Testis (tissue), 3 donors: ENCODE measurements around the gene EXD3. TPM values are rescaled to one million over a fixed set of nuclear protein-coding genes. Genes with fewer than 3 reads are reported as not detected.
"Not testable (repeated sequence)": the region's sequence is repeated elsewhere in the genome, so short reads cannot be mapped to it uniquely, and the experiment has no call there.

ENCODE experiments used
- DNase-seq: peaks from one replicate; pipeline ENCODE4 v3.0.0-alpha.2; 2019
- H3K27ac ChIP-seq, 2 donors: fragments of 200-600 bp; sonication (generic); one replicate each; pipeline ENCODE4 v1.5.1; 2019
- H3K27me3 ChIP-seq: fragments of 200-600 bp; sonication (generic); one replicate; pipeline ENCODE4 v1.5.1; 2019
- H3K36me3 ChIP-seq: fragments of 200-600 bp; sonication (generic); one replicate; pipeline ENCODE4 v1.5.1; 2017; ENCODE audit warnings: low read depth; ENCODE audit errors: missing control alignments
- H3K4me1 ChIP-seq: fragments of 200-600 bp; sonication (generic); one replicate; pipeline ENCODE4 v1.5.1; 2019
- H3K4me3 ChIP-seq, 2 donors: fragments of 200-600 bp; sonication (generic); one replicate each; pipeline ENCODE4 v1.5.1; 2017 to 2019
- H3K9me3 ChIP-seq: fragments of 200-600 bp; sonication (generic); one replicate; pipeline ENCODE4 v1.5.1; 2017
- POLR2A ChIP-seq: fragments of 450-650 bp; IDR thresholded peaks from one replicate; pipeline ENCODE4 v1.6.1; 2017; ENCODE audit warnings: antibody characterized with exemption, mild to moderate bottlenecking, moderate library complexity
- WGBS, 2 donors: methylation state at CpG; one replicate each; pipeline ENCODE4 v1.1.5; 2018; 5-methylcytosine and 5-hydroxymethylcytosine counted together
- intact Hi-C: fragments of 100-400 bp; cut with DNase I; formaldehyde crosslinking; loops from one replicate; pipeline ENCODE4 v1.15.1; 2023; ENCODE audit warnings: low total_unique reads
- polyA plus RNA-seq: library from polyadenylated mRNA; stranded (reverse); fragments of 350-450 nt; fragmentation: Illumina TruSeq; extraction: RNeasy Lipid Tissue Mini Kit (QIAGEN cat#74804); gene quantifications from one replicate; pipeline ENCODE4 v1.2.3, GENCODE V29; 2014; ENCODE audit warnings: low read depth, low replicate concordance; ENCODE audit not compliant: insufficient read depth
- total RNA-seq, 2 donors: library from RNA; depleted of rRNA; stranded (reverse); fragments of >200 nt; gene quantifications; one replicate each; pipeline ENCODE4 v1.2.3, GENCODE V29; 2016
- TF ChIP-seq, protein P1 (sequence below), 3 experiments: fragments of 450-650 bp in 2 of 3; fragments of 200-600 bp in 1 of 3; sonication (generic) in 1 of 3; IDR thresholded peaks; one replicate each; pipeline ENCODE4 v1.5.1; 2016 to 2019; ENCODE audit warnings: antibody characterized with exemption in 3 of 3, mild to moderate bottlenecking in 2 of 3, moderate library complexity in 1 of 3

Gene EXD3
- total and polyA plus RNA-seq, 3 donors from 2014 or later, result 8.9 to 24.5 (median 15.5) TPM

DNA sequence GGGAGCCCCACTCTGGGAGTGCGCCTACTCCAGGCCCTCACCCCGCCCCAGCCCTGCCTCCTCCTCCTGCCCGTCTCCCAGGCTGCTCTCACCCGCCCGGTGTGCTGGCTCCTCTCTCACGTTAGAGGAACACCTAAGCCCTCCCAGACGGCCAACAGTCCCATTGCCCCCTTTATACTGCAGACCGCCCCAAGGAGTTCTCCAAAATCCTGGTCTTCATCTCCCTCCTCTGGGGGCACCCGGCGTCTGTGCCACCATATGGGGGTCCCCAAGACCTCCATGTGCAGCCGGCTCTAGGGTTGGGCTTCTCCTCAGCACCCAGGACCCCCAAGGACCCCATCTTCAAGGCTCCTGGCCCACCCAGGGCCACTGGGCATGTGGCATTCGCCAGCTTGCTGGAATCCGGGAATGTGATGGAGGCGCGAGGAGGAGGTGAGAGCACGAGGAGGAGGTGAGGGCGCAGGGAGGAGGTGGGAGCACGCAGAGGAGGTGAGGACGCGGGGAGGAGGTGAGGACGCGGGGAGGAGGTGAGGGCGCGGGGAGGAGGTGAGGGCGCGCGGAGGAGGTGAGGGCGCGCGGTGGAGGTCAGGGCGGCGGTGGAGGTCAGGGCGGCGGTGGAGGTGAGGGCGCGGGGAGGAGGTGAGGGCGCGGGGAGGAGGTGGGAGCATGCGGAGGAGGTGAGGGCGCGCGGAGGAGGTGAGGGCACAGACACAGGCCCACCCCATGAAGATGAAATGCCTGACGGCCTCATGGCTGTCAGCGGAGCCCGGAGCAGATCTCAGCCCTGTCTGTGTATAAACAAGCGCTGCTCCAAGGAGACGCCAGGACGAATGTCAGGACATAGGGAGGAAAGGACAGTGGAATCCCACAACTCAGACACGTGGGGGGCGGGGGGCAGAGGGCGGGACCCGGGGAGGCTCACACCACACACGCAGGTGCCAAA lies 41.2 kb downstream of the EXD3 start:
- no peak overlapping the region for H3K4me3 ChIP-seq
- H3K27me3 ChIP-seq, result no peaks in the 10 kb centered on the region
- TF ChIP-seq, protein P1, sequence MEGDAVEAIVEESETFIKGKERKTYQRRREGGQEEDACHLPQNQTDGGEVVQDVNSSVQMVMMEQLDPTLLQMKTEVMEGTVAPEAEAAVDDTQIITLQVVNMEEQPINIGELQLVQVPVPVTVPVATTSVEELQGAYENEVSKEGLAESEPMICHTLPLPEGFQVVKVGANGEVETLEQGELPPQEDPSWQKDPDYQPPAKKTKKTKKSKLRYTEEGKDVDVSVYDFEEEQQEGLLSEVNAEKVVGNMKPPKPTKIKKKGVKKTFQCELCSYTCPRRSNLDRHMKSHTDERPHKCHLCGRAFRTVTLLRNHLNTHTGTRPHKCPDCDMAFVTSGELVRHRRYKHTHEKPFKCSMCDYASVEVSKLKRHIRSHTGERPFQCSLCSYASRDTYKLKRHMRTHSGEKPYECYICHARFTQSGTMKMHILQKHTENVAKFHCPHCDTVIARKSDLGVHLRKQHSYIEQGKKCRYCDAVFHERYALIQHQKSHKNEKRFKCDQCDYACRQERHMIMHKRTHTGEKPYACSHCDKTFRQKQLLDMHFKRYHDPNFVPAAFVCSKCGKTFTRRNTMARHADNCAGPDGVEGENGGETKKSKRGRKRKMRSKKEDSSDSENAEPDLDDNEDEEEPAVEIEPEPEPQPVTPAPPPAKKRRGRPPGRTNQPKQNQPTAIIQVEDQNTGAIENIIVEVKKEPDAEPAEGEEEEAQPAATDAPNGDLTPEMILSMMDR (IDR thresholded peaks at IDR 0.05), result no peak
- TF ChIP-seq POLR2A, result no peak
- no peak for DNase-seq
- H3K9me3 ChIP-seq, result no peaks in the 10 kb centered on the region
- 89 to 91% methylated on average over 46 to 53 of the region's 53 CpGs for WGBS, 2 donors
- H3K4me1 ChIP-seq, result no peaks in the 10 kb centered on the region
- H3K27ac ChIP-seq, result no peak overlapping the region
- intact Hi-C loops, result no loop called here
- H3K36me3 ChIP-seq, result no peaks in the 10 kb centered on the region

DNA sequence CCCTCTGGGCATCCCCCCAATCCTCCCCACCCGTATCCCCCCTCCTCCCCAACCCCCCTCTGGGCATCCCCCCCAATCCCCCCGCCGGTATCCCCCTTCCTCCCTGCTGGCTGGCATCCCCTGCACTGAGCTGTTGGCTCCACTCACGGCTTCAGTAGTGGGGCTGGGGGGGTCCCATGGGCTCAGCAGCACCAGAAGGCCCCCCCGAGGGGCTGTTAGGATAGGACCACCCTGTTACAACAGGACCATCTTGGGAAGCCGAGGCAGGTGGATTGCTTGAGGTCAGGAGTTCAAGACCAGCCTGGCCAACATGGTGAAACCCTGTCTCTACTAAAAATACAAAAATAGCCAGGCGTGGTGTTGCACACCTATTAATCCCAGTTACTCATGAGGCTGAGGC lies 42.4 kb downstream of the EXD3 start:
- no peak overlapping the region for H3K27ac ChIP-seq
- intact Hi-C loops, result no loop called here
- DNase-seq, result no peak

DNA sequence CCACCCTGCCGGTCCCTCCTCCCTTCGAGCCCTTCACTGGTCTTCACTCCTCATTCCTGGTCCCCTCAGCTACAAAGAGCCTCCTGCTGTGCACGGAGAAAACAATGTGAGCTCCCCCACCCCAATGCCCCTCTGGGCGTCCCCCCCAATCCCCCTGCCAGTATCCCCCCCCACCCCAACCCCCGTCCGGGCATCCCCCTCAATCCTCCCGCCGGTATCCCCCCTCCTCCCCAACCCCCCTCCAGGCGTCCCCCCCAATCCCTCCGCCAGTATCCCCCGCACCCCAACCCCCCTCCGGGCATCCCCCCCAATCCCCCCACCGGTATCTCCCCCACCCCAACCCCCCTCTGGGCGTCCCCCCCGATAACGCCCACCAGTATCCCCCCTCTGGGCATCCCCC lies 42.8 kb downstream of the EXD3 start:
- no peaks in the 10 kb centered on the region for H3K4me1 ChIP-seq
- no peaks in the 10 kb centered on the region for H3K36me3 ChIP-seq
- H3K4me3 ChIP-seq, result no peak overlapping the region
- TF ChIP-seq, protein P1 (IDR thresholded peaks at IDR 0.05), result no peak
- TF ChIP-seq POLR2A, result no peak
- intact Hi-C loops, result no loop called here
- H3K27ac ChIP-seq, result no peak overlapping the region
- DNase-seq, result no peak
- H3K27me3 ChIP-seq, result no peaks in the 10 kb centered on the region
- 83 to 89% methylated on average over 8 to 12 of the region's 16 CpGs for WGBS, 2 donors
- H3K9me3 ChIP-seq, result no peaks in the 10 kb centered on the region

More for the DNA sequence above, 42.4 kb downstream of the EXD3 start:
- 97 to 100% methylated on average over 2 to 4 of the region's 7 CpGs for WGBS, 2 donors
- Histone ChIP-seq H3K36me3 (no peaks in the 10 kb centered on the region), H3K27me3 (no peaks in the 10 kb centered on the region), H3K9me3 (no peaks in the 10 kb centered on the region), H3K4me1 (no peaks in the 10 kb centered on the region), H3K4me3 (no peak overlapping the region)
- TF ChIP-seq, protein P1 (IDR thresholded peaks at IDR 0.05), result no peak
- TF ChIP-seq POLR2A, result no peak

DNA sequence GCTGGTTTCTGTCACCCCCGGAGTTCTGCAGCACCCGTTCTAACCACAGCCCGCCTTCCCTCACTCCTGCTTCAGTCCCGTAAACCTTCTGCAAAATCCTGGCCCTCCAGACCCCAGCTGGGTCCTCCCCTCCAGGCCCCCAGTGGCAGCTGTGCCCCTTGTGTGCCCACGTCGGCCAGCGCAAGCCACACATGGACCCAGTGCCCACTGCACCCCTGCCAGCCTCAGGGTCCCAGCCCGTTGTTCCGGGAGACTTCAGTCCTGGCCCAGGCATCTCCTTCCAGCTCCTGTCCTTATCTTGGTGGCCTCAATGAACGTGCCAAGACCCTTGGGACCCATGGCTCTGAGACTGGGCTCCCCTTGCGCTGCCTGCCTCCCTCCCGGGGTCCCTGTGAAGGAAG lies 43.2 kb downstream of the EXD3 start:
- intact Hi-C loops, result no loop called here
- H3K9me3 ChIP-seq, result no peaks in the 10 kb centered on the region
- 84 to 92% methylated on average over 12 of the region's 12 CpGs for WGBS, 2 donors
- no peak overlapping the region for H3K4me3 ChIP-seq
- H3K27me3 ChIP-seq, result no peaks in the 10 kb centered on the region
- DNase-seq, result no peak
- H3K36me3 ChIP-seq, result no peaks in the 10 kb centered on the region
- TF ChIP-seq, protein P1 (IDR thresholded peaks at IDR 0.05), result no peak
- no peak for TF ChIP-seq POLR2A
- H3K27ac ChIP-seq, result no peak overlapping the region
- H3K4me1 ChIP-seq, result no peaks in the 10 kb centered on the region

DNA sequence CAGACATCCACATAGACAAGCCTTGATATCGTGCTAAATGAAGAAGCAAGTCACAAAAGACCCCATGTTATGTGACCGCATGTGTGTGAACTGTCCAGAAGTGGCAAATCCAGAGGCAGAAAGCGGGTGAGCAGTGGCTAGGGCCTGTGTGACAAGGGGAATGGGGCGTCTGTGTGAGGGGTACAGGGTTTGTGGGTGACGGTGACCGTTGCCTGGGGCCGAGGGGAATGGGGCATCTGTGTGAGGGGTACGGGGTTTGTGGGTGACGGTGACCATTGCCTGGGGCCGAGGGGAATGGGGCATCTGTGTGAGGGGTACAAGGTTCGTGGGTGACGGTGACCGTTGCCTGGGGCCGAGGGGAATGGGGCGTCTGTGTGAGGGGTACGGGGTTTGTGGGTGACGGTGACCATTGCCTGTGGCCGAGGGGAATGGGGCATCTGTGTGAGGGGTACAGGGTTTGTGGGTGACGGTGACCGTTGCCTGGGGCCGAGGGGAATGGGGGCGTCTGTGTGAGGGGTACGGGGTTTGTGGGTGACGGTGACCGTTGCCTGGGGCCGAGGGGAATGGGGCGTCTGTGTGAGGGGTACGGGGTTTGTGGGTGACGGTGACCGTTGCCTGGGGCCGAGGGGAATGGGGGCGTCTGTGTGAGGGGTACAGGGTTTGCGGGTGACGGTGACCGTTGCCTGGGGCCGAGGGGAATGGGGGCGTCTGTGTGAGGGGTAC lies 44.1 kb downstream of the EXD3 start:
- H3K36me3 ChIP-seq, intact Hi-C loops, H3K9me3 ChIP-seq, H3K4me3 ChIP-seq, H3K27ac ChIP-seq, DNase-seq, H3K27me3 ChIP-seq, H3K4me1 ChIP-seq: not testable (repeated sequence)
- 90 to 95% methylated on average over 20 to 27 of the region's 37 CpGs for whole genome bisulfite sequencing, 2 donors
